D721Med (cell line): ENCODE measurements around the gene SLC7A14.

ENCODE experiments used
- DNase-seq: peaks from one replicate; pipeline ENCODE4 v3.0.0; 2011; ENCODE audit warnings: low spot score; ENCODE audit not compliant: insufficient read length
- FAIRE-seq: peaks from 2 replicates; lab custom pipeline; 2011; peaks lifted over from hg19 to GRCh38; lab: Jason Lieb, UNC
- TF ChIP-seq, protein P1 (sequence below): IDR thresholded peaks from 2 replicates; pipeline ENCODE4 v1.5.1; 2012; ENCODE audit warnings: mild to moderate bottlenecking, control low read depth; ENCODE audit not compliant: insufficient read depth; ENCODE audit errors: missing control alignments

The SLC7A14 gene

GRCh38 chr3:170467007-170467406 is 118.9 kb downstream of the SLC7A14 start:
- TF ChIP-seq, protein P1, sequence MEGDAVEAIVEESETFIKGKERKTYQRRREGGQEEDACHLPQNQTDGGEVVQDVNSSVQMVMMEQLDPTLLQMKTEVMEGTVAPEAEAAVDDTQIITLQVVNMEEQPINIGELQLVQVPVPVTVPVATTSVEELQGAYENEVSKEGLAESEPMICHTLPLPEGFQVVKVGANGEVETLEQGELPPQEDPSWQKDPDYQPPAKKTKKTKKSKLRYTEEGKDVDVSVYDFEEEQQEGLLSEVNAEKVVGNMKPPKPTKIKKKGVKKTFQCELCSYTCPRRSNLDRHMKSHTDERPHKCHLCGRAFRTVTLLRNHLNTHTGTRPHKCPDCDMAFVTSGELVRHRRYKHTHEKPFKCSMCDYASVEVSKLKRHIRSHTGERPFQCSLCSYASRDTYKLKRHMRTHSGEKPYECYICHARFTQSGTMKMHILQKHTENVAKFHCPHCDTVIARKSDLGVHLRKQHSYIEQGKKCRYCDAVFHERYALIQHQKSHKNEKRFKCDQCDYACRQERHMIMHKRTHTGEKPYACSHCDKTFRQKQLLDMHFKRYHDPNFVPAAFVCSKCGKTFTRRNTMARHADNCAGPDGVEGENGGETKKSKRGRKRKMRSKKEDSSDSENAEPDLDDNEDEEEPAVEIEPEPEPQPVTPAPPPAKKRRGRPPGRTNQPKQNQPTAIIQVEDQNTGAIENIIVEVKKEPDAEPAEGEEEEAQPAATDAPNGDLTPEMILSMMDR = no peak
- DNase-seq (no peak), FAIRE-seq (no peak)

- DNase-seq = no peak
- FAIRE-seq = no peak
- TF ChIP-seq, protein P1 = no peak
These were observed 119.9 kb downstream of the SLC7A14 start for GRCh38 chr3:170465955-170466354.

DNA sequence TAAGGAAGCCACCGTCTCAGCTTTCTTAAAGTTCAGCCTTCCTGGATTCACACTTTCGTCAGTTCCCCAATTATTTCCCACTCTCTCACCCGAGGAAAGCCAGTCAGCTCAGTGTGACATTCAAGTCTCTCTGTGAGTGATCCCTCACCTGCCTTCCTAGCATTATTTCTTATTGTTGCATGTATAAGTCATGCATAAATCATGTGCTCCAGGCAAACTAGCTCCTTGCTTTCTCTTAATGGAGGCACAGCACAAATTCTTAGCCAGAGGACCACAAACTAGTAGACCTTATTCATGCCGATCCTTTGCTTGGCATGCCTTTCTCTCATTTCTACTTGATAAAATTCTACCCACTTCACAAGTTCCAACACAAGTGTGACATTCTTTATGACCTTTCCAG is 122.9 kb downstream of the SLC7A14 start:
- DNase-seq = no peak
- no peak for FAIRE-seq
- TF ChIP-seq, protein P1 = no peak

DNA sequence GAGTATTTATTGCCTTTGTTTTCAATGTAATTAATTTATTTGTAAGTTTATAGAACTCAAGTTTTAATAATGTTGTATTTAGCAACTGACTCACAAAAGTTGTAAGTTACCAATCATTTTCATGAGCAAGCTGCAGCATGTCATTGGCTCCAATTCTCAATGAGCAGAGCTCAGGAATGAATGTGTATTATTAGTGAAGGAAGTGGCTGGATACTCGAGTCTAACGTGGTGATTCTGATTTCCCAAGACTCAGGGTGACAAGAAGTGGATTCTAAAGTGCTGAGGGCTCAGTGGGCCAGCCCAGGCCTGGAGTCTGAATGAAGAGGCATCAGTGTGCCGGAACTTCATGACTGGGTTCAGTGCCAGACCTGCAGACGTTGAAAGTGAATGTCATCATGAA is 127.6 kb downstream of the SLC7A14 start:
- no peak for DNase-seq
- FAIRE-seq = no peak
- TF ChIP-seq, protein P1 = no peak

- TF ChIP-seq, protein P1 = no peak
- no peak for FAIRE-seq
These were observed 131.4 kb downstream of the SLC7A14 start for GRCh38 chr3:170454509-170454908.

GRCh38 chr3:170450039-170450438 is 135.8 kb downstream of the SLC7A14 start:
- FAIRE-seq (no peak), DNase-seq (no peak)
- TF ChIP-seq, protein P1 = no peak

More at GRCh38 chr3:170454509-170454908, 131.4 kb downstream of the SLC7A14 start:
- DNase-seq = no peak

DNA sequence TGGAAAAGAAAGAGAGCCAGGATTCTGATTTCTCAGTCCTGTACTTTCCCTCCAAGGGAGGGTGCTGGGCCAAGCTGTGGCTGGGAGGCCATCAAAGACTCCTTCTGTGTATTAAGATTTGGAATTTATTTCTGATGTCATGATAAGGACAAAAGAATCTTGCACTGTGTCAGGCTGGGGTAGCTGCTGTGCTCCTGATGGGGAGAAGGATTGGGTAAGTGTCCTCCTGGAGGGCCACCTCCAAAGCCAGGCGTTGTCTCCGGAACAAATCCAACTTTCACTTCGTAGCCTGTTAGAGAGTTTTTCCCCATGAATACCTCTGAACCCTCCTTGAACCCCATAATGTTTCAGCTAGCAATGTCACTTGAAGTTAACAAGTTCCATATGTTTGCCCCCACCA is 137.3 kb downstream of the SLC7A14 start:
- FAIRE-seq (no peak), DNase-seq (no peak)
- TF ChIP-seq, protein P1 = no peak
